SU-DHL-6 (cell line): ENCODE measurements around the gene IFNL2.

Source experiments
- CTCF ChIP-seq: fragments of 200-600 bp; sonication (generic); IDR thresholded peaks from one replicate; pipeline ENCODE4 v1.5.1; 2017; ENCODE audit warnings: antibody characterized with exemption, mild to moderate bottlenecking, low read length, moderate library complexity; ENCODE audit not compliant: insufficient read depth, poor library complexity, severe bottlenecking
- EZH2phosphoT487 ChIP-seq: fragments of 200-600 bp; sonication (generic), shearing (Covaris generic); conservative IDR thresholded peaks from 2 replicates; pipeline ENCODE4 v1.6.1; 2018; ENCODE audit warnings: mild to moderate bottlenecking, antibody characterized with exemption, low read length, moderate library complexity, mixed read lengths

DNA sequence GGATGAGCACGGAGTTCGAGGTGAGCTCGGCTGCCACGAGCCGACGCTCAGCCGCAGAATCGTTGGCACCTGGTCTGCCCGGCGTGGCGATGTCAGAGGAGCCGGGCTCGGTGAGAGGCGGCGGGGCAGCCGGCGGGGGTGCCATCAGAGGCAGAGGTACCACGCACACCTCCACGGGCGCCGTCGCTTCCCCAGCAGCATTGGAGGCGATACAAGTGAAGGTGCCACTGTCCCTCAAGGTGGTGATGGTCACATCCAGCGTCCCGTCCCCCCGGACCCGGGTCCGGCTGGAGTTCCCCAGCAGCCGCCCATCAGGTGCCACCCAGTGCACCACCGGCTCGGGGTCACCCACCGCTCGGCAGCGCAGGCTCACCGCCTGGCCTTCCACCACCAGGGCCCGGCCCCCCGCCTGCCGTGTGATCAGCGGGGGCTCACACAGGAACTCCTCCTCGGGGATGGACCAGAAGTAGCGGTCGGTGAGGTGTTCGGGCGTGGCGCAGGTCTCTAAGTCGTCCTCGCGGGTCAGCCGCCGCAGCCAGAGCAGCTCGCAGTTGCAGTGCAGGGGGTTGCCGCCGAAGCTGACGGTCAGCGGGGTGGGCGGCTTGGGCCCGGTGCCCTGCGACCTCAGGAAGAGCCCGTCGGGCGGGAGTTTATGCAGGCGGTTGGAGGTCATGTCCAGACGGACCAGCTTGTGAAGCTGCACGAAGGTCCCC is 46.0 kb downstream of the IFNL2 start:
- TF ChIP-seq CTCF (no peak), EZH2phosphoT487 (no peak)
